SKM-1 (cell line): ENCODE data around the gene QRFPR.
"Not testable (repeated sequence)": the region's sequence is repeated elsewhere in the genome, so short reads cannot be mapped to it uniquely, and the experiment has no call there.

Source experiments
- DNase-seq: peaks from one replicate; lab custom pipeline; 2025; ENCODE audit not compliant: unreplicated experiment; lab: John Stamatoyannopoulos, UW

The QRFPR gene

GRCh38 chr4:121340247-121340646 lies 40.6 kb downstream of the QRFPR start:
- no peak for DNase-seq

GRCh38 chr4:121339824-121340223 lies 41.0 kb downstream of the QRFPR start:
- no peak for DNase-seq

DNA sequence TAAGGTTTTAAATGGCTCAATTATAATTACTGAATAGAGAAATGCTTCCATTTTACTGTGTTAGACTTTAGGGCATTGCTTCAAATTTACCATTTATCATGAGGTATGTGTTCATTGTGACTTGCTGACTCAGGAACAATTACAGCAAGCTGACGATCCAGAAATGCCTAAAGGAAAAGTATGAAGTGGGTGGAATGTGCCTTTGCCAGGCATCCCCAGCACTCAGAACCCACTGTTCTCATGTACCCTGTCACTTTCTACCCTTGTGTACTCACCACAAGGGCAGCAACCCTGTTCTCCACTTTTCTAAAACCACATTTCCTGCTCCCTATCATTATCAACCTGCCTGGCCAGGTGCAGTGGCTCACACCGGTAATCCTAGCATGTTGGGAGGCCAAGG lies 41.5 kb downstream of the QRFPR start:
- no peak for DNase-seq

- DNase-seq: no peak
Measured at GRCh38 chr4:121338518-121338917, 42.3 kb downstream of the QRFPR start.

- no peak for DNase-seq
Measured at GRCh38 chr4:121336706-121337105, 44.1 kb downstream of the QRFPR start.

DNA sequence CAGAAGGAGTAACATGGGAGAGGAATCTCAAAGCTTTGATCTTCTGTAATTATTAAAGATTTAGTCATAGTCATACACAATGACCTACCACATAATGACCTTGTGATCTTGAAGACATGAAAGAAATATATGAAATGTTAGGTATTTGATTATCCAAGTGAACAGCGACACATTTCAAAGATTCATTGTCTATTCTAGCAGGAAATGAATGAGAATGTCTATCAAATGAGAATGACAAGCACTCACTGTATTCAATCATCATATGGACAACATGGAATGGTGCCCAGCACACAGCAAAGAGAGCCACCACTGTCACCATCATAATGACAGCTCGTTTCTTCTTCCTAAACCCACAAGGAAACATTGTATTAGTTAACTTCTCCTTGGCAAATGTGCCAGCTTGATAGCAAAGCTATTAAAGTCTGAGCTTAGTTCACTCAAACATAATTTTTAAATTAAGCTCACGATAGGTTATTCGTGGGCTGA lies 50.6 kb downstream of the QRFPR start:
- no peak for DNase-seq

DNA sequence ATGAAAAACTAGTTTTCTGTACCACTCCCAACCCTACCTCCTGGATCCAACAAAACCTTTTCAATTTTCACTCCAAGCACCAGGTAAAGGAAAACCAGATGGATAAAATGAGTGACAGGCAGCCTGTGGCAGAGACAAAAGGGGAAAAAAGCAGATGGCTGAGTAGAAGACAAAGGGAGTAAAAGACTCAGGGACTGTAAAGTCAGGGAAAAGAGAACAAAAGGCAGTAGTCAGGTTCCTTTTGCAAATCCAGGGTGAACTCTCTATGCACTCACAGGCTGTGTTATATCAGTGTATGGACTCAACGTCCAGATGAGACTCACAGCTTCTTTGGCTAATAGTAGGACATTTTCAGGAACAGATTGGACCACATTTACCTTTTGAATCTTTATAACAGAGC lies 54.2 kb downstream of the QRFPR start:
- no peak for DNase-seq

- DNase-seq: no peak
Measured at GRCh38 chr4:121324331-121324730, 56.5 kb downstream of the QRFPR start.

GRCh38 chr4:121321466-121321865 lies 59.4 kb downstream of the QRFPR start:
- DNase-seq: no peak

GRCh38 chr4:121316091-121316490 lies 64.7 kb downstream of the QRFPR start:
- DNase-seq: no peak

- DNase-seq: not testable (repeated sequence)
Measured at GRCh38 chr4:121313430-121313829, 67.4 kb downstream of the QRFPR start.

DNA sequence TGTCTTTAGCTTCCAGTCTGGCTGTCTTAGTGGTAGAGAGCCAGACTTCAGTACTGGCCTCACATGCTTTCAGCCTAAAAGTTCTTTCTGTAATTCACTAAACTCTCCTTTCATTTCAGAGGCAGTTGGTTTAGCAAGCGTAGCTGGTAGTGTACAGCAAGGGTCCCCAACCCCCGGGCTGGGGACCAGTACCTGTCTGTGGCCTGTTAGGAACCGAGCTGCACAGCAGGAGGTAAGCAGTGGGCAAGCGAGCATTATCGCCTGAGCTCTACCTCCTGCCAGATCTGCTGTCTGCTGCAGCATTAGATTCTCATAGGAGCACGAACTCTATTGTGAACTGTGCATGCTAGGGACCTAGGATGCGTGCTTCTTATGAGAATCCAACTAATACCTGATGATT lies 72.0 kb downstream of the QRFPR start:
- DNase-seq: no peak

DNA sequence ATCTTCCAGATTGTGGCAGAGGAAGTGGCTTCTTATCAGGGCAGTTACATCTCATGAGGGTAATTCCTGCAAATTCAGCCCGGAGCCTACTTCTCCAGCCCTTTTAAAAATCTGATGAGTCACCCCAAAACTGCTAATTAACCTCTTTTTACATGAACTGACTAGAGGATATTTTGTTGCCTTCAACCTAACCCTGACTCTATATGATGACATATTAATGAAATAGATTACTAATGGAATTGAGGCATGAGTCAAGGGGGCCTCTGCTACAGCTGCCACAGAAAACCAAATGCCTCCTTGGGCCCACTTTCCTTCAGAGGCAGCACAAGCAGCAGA lies 72.5 kb downstream of the QRFPR start:
- DNase-seq: no peak

GRCh38 chr4:121307445-121308327 lies 73.1 kb downstream of the QRFPR start:
- DNase-seq: peak; percentile 6

DNA sequence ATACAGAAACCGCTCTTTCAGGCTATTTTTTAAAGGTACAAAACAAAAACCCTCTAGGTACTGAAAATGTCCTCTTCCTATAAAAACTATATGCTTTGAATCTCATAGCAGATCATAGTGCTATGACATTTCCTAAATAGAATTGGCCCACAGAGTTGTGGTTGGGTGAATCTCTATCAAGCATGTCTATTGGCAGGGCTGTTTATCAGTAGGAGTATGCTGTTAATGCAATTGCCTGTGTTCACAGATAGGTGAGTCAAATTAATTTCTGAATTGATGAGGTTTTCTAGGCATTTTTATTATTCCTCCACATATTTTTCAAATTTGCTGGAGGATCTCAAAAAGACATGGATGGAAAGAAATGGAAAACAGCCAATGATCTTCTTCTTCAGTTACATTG lies 73.9 kb downstream of the QRFPR start:
- no peak for DNase-seq

DNA sequence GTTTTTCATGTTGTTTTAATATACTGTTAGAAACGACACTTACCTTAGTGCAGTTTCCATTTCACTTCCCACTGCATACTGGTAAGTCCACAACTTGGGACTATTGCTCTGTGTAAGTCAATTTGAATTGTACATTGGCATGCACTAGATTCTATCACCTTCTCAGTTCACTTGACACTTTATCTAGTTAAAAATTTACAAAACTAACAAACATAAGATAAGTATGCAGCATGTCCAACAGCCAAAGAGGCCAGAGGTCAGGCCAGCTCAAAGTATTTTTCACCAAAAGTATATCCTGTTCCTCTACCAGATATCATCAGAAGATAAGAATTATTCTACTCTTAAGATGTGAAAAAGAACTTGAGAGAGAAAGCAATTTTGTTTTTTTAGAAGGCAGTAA lies 75.9 kb downstream of the QRFPR start:
- DNase-seq: no peak

DNA sequence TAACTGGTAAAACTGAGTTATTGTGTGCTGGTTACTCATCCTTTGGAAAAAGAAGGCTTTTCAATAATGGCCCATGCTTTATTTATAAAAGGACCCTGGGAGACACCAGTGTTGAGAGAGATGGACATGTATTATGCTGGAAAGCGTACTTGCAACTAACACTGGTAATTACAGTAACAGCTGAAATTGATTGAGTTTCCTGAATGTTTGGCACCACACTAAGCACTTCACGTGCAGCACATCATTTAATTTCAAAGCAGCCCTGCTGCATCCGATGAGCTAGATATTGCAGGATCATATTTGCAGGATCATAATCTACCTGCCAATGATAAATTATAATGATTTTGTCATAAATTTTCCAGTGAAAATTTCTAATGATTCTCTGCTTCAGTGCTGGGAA lies 81.5 kb downstream of the QRFPR start:
- DNase-seq: no peak

DNA sequence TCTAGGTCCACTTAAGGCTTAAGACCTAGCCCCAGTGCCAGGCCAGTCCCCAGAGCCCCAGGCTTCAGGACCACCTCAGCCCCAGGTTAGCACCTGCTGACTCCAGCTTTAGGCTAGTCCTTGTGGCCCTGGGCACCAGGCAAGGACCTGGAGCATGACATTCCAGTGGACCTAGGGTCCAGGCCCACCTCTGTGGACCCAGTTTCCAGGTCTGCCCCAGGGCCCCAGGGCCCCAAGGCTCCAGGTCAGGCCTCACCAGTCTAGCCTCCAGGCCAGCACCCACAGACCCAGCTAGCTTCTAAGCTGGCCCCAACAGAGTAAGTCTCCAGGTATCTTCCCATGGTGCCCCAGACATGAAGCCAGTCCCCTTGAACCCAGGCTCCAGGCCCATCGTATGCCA lies 97.5 kb downstream of the QRFPR start:
- DNase-seq: no peak

DNA sequence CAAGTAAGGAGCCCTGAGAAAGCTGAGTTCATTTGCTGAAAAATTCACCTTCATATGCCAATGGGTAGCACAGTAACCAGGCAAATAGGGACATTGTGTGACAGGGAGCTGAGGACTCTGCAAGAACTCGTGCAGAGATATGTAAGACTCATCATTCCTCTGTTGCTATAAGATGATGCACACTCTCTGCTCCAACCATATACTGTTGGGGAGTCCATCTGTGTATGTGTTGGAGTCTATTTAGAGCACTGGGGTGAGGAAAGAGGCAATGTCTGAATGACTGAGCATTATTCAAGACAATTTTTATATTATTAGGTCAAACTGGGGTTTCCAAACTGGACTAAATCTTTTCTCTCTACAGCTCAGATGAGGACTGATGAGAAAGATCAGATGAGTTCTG lies 100.4 kb downstream of the QRFPR start:
- no peak for DNase-seq

DNA sequence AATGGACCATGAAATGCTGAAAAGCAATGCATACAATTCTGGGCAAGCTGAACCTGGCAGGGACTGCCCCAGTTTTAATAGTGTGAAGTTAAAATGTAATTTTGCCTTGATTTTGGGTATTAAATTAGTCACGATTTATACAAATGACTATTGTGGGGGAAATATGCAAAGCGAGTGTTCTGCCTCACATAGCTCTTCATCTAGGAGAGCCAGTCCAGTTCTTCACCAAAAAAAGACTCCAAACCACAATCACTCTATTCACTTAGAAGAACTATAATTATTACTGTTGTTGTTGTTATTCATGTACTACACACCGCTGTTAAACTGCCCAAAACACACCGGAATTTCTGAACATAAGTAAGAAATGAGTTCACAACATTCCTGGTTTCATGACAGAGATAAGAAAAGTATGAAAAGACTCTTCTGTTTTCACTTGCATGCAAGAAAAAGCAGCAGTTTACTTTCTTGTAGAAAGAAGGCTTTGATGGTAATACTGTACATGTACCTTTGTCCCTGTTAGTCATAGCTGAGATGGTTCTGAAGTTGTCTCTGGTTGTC lies 101.9 kb downstream of the QRFPR start:
- no peak for DNase-seq
